ENCODE measurements around the gene TRDN.
"Not testable (repeated sequence)": the region's sequence is repeated elsewhere in the genome, so short reads cannot be mapped to it uniquely, and the experiment has no call there.

TRDN gene

GRCh38 chr6:123497025-123497424, 139.7 kb downstream of the TRDN start:
- DNase-seq: no peak

DNA sequence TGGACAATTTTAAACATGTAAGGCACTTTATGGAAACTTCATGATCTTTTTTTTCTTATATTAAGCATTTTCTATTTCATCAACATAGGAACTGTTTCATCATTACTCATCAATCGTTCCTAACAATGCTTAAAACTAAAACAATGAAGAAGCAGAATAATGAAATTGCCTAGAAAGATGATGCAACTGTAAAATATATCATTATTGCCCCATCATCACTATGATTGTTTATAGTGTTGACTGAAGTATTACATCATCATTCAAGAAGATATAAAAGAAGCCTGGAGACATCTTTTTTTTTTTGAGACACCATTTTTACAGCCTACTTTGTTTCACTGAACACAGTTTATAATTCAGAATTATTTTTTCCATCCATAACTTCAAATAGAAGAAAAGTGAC, 147.2 kb downstream of the TRDN start:
- DNase-seq: no peak

GRCh38 chr6:123480986-123481385, 155.8 kb downstream of the TRDN start:
- DNase-seq: no peak

DNA sequence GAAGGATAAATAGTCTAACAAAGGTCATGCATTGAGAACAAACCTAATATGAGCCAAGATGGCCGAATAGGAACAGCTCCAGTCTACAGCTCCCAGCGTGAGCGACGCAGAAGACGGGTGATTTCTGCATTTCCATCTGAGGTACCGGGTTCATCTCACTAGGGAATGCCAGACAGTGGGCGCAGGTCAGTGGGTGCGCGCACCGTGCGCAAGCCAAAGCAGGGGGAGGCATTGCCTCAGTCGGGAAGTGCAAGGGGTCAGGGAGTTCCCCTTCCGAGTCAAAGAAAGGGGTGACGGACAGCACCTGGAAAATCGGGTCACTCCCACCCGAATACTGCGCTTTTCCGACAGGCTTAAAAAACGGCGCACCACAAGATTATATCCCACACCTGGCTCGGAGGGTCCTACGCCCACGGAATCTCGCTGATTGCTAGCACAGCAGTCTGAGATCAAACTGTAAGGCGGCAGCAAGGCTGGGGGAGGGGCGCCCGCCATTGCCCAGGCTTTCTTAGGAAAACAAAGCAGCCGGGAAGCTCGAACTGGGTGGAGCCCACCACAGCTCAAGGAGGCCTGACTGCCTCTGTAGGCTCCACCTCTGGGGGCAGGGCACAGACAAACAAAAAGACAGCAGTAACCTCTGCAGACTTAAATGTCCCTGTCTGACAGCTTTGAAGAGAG, 164.6 kb downstream of the TRDN start:
- DNase-seq: not testable (repeated sequence)

DNA sequence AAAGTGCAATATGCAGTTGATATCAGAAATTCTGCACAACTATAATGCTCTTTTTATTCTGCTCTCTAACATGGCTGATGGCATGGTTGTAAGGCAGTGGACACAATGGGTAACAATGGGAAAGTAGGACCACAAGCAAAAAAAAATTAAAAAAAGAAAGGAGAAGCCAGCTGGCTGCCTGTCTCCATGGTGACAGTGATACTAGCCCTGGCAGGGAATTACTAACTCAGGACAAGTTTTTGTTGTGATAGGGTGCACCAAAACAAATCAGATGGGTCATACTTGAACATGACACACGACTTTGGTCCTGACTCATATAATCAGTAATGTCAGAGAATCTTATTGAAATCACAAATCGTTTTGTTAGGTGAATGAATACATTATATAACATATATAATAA, 169.4 kb downstream of the TRDN start:
- DNase-seq: no peak

DNA sequence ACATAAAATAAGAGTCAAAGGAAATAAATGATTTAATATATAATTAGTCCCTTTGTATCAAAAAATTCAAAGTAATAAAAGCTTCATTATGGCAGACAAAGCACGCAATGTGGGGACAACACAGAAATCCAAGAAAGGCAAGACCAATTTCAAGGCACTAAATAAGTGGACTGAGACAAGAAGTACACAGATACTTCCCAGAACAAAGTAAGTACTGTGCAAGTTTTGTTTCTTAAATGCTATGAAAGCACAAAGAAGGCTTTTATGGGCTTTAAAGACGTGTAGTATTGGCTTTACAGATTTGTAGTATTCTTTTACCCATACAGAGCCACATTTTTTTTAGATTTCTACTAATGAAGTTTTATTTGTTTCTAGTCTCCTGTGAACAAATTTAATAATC, 174.6 kb downstream of the TRDN start:
- DNase-seq: no peak

GRCh38 chr6:123458218-123458617, 178.5 kb downstream of the TRDN start:
- no peak for DNase-seq

DNA sequence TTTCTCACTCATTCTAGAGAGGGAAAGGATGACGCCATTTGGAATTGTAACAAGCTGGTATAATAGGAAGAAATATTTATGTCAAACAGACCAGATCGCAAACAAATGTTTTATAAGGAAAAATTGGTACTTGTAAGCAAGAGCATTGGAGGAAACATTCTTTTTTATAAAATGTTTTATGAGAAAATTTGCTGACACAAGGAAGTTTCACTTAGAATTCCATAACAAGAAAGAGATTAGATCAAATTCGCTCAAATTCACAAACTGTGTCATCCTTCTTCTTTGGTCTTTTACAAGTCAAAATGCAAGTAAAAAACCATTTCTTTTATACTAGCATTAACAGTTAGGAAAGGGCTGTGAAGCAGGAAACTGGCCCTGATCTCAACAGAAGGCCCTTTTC, 179.9 kb downstream of the TRDN start:
- no peak for DNase-seq

- DNase-seq: no peak
Measured at GRCh38 chr6:123454448-123454847, 182.3 kb downstream of the TRDN start.

GRCh38 chr6:123453071-123453470, 183.7 kb downstream of the TRDN start:
- DNase-seq: not testable (repeated sequence)

GRCh38 chr6:123448306-123448884, 188.4 kb downstream of the TRDN start:
- DNase-seq: no peak

GRCh38 chr6:123447315-123447937, 189.3 kb downstream of the TRDN start:
- DNase-seq: no peak

GRCh38 chr6:123439371-123439770, 197.4 kb downstream of the TRDN start:
- DNase-seq: no peak

DNA sequence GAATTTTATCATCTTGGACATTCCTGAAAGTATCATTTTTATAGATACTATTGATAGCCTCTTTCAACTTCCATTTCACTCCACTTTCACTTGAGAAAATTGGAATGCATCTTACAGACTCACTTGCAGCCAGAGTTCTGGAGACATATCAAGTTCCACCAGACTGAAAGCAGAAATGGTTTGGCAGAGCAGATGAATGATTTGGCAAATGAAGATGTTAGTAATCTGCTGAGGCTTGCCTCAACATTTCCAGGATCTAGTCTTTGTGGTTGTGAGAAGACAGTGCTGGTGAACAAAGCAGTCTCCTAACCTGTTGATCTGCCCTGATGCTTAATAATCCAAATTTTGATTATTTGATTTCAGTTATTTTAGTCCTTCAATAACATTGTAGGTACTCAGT, 202.6 kb downstream of the TRDN start:
- DNase-seq: no peak

DNA sequence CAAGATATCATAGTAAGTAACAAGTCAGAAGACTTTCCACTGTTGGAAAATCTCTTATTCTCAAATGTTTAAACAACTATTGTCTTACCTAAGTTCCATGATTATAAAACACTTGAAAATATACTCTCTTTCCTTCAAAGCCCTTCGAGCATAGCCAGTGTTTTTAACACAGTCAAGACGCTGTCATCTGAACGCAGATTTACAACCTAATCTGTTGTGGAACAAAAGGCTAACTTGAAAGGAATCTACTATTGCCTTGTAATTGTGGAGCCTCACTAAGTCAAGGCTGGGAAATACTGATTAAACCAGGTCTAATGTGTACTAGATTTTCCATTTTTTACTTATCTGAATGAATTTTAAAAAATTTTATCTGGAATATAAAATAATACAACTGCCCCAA, 205.8 kb downstream of the TRDN start:
- no peak for DNase-seq

- no peak for DNase-seq
Measured at GRCh38 chr6:123427008-123427407, 209.7 kb downstream of the TRDN start.

GRCh38 chr6:123423130-123423529, 213.6 kb downstream of the TRDN start:
- no peak for DNase-seq

DNA sequence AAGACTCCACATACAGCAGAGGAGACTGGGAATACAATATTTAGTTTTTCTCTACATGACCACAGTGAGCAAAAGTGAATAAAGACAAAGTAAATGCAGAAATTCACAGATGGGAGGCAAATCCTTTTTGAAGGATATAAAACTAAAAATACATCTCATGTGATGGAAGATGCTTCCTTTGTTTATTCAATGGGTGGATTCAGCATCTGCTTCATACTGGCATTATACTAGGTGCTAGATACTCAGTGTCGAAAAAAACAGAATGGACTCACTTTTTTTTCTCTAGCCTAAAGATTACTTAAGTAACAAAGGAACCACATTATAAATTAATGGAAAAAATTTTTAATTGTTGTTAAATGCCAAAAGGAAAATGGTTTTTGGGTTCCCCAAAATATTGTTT, 216.2 kb downstream of the TRDN start:
- no peak for DNase-seq

- no peak for DNase-seq
Measured at GRCh38 chr6:123418071-123418470, 218.7 kb downstream of the TRDN start.

GRCh38 chr6:123417535-123417934, 219.2 kb downstream of the TRDN start:
- no peak for DNase-seq

DNA sequence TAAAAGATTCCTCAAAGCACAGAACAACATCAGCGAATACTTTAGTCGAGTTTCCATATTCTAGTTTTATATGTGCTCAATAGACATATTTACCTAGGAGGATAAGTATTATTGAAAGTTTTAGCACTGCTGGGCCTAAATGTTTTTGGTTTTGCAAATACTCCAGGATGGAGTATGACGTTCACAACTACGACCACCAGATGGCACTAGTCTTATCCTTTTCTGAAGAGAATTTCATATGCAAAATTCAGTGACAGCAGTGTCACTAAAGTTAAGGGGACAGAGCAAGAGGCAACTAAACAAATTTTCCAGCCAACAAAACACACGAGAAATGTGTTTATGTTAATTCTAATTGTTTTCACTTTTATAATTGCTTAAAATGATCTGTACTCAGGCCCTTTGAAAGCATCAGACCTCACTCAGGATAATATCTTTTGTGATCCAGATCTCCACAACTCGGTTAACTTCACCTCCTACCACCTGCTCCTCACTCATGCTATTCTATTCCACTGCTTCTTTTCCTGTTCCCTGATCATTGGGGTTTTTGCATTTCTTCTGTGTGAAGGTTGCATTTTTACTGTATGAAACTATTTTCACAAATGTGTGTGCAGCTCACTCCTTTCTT, 220.8 kb downstream of the TRDN start:
- peak; percentile 82 for DNase-seq

DNA sequence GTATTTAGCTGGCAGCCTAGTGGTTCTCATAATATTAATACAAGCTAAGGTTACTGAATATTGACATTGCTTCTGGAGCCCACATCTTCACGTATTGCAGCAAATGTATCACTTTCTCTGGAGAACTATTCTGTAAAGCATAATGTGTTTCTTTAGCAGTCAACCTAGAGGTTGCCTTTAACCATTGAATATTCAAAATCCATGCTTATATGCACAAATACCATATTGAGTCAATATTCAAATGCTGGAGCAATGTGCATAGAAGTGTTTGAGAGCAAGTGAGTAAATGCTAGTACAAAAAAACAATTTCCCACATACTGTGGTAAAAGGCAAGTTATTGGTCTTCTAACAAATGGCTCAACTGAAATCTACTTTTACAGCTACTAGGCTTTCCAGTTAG, 231.8 kb downstream of the TRDN start:
- DNase-seq: no peak

DNA sequence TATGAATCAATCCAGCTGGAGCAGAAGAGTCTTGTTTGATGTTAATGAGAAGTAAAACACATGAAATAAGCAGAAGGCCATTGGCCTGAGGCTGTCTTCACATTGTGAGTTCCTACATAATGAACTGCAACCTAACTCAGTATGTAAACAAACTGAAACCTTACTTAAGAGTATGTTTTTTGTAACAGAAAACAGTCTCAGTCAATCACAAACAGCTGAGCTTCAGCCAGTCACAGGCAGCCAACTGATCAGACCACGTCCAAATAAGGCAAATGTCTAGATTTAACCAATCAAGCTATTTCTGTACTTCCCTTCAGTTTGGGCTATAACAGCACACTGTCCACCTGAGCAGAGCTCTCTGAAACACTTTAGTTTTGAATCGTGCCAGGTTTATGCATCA, 234.7 kb downstream of the TRDN start:
- DNase-seq: no peak

- DNase-seq: no peak
Measured at GRCh38 chr6:123398072-123398471, 238.7 kb downstream of the TRDN start.

Data from hematopoietic multipotent progenitor cell treated with erythropoietin and hydrocortisone succinate and interleukin-3 and kit ligand, for 6 days (in vitro differentiated cells).